ENCODE data around the gene KCNT2. TPM values are rescaled to one million over a fixed set of nuclear protein-coding genes. Genes with fewer than 3 reads are reported as not detected.

The KCNT2 gene
- polyA plus RNA-seq, 2 of the 4 experiments (the other 2 are of a cell fraction), result 0.14 to 1.7 TPM

DNA sequence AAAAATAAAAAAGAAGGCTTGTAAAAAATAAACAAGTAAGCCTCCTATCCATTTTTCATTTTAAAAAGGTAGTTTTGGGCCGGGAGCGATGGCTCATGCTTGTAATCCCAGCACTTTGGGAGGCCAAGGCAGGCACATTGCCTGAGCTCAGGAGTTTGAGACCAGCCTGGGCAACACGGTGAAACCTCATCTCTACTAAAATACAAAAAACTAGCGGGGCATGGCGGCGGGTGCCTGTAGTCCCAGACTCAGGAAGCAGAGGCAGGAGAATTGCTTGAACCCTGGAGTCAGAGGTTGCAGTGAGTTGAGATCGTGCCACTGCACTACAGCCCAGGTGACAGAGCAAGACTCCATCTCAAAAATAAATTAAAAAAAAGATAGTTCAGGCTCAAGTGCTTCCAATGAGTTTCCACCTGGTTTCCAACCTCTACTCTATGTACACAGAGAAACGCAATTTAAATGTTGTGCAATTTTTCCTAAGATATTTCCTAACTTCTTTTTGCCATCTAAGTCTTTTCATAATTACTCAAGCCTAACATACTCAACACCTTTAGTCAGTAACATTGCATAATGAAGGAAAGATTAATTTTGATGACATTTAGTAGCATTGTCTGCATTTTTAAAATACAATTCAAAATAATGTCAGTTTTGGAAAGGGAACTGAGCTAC lies 106.3 kb downstream of the KCNT2 start:
- ATAC-seq (no peak), FAIRE-seq (no peak), DNase-seq (ENCODE audit: low read depth in 1 of 2, low spot score in 1 of 2) (no peak)
- ChIA-PET POLR2A (no interaction called here), CTCF (interaction anchor here (1.1 kb wide), 1 partner anchor 15 kb away, joined by 3 read pairs; no protein-coding TSS in a partner anchor)
- no peaks in the 10 kb centered on the region for H3K4me1 ChIP-seq
- 79% methylated on average over 8 of the region's 8 CpGs for WGBS (ENCODE audit: missing lambda C conversion rate)
- no peak overlapping the region for H3K4me2 ChIP-seq
- H3K4me3 ChIP-seq, result no peak overlapping the region
- no peak for TF ChIP-seq ZC3H11A (IDR thresholded peaks at IDR 0.05)
- no peak for TF ChIP-seq EHMT2 (IDR thresholded peaks at IDR 0.05; ENCODE audit: low read depth)
- no peak for TF ChIP-seq CBX2 (IDR thresholded peaks at IDR 0.05; ENCODE audit: borderline replicate concordance, low read depth)
- TF ChIP-seq, protein P1, sequence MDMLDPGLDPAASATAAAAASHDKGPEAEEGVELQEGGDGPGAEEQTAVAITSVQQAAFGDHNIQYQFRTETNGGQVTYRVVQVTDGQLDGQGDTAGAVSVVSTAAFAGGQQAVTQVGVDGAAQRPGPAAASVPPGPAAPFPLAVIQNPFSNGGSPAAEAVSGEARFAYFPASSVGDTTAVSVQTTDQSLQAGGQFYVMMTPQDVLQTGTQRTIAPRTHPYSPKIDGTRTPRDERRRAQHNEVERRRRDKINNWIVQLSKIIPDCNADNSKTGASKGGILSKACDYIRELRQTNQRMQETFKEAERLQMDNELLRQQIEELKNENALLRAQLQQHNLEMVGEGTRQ (IDR thresholded peaks at IDR 0.05), result no peak
- TF ChIP-seq TFCP2L1 (CRISPR knock-in tag; IDR thresholded peaks at IDR 0.05), result no peak
- TF ChIP-seq MAFK (IDR thresholded peaks at IDR 0.05; ENCODE audit: partially characterized antibody), result no peak
- TF ChIP-seq HEYL (CRISPR knock-in tag; IDR thresholded peaks at IDR 0.05), result no peak
- no peak for TF ChIP-seq TP53 (CRISPR knock-in tag; IDR thresholded peaks at IDR 0.05)
- TF ChIP-seq MAX (IDR thresholded peaks at IDR 0.05), result no peak
- TF ChIP-seq POLR2AphosphoS2 (conservative IDR thresholded peaks at IDR 0.05; ENCODE audit: low read length), result no peak
- TF ChIP-seq REST (IDR thresholded peaks at IDR 0.05), result no peak
- TF ChIP-seq FOSL2 (IDR thresholded peaks at IDR 0.05), result no peak
- TF ChIP-seq FOSL2 (CRISPR knock-in tag; IDR thresholded peaks at IDR 0.05), result no peak
- TF ChIP-seq E2F6 (IDR thresholded peaks at IDR 0.05; ENCODE audit: borderline replicate concordance, low read depth), result no peak
- TF ChIP-seq KDM5A (IDR thresholded peaks at IDR 0.05), result no peak
- TF ChIP-seq NFE2L2 (conservative IDR thresholded peaks at IDR 0.05; ENCODE audit: low read length), result no peak
- no peak for TF ChIP-seq CBX8 (IDR thresholded peaks at IDR 0.05)
- TF ChIP-seq FOSB (CRISPR knock-in tag; IDR thresholded peaks at IDR 0.05), result no peak
- no peak for TF ChIP-seq MAZ (IDR thresholded peaks at IDR 0.05; ENCODE audit: borderline replicate concordance, low read depth, low read length)
- H3K27ac ChIP-seq, result no peak overlapping the region
- no peaks in the 10 kb centered on the region for H3K9me3 ChIP-seq

DNA sequence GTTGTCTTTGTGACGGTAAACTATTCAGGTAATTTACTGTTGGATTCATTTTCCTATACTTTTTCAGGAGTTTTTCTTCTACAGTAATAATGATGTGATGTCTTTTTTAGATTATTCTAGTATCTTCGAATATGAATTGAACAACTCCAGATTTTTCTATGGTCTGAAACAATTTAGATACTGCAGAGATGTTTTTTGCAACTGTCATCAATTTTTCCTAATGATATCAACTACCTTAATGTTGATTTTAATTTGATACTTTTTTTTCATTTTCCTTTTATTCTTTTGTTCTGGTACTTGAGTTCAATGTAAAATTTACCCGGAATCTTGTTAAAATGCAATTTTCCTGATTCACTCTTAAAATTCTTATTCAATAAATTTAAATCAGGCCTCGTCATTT lies 110.4 kb downstream of the KCNT2 start:
- Histone ChIP-seq H3K9me3 (no peaks in the 10 kb centered on the region), H3K4me1 (no peaks in the 10 kb centered on the region), H3K4me3 (no peak overlapping the region), H3K27ac (no peak overlapping the region), H3K4me2 (no peak overlapping the region)
- 71% methylated on average over 4 of the region's 4 CpGs for WGBS (ENCODE audit: missing lambda C conversion rate)
- DNase-seq (ENCODE audit: low read depth in 1 of 2, low spot score in 1 of 2), result no peak
- POLR2A ChIA-PET, result no interaction called here
- TF ChIP-seq, protein P2, sequence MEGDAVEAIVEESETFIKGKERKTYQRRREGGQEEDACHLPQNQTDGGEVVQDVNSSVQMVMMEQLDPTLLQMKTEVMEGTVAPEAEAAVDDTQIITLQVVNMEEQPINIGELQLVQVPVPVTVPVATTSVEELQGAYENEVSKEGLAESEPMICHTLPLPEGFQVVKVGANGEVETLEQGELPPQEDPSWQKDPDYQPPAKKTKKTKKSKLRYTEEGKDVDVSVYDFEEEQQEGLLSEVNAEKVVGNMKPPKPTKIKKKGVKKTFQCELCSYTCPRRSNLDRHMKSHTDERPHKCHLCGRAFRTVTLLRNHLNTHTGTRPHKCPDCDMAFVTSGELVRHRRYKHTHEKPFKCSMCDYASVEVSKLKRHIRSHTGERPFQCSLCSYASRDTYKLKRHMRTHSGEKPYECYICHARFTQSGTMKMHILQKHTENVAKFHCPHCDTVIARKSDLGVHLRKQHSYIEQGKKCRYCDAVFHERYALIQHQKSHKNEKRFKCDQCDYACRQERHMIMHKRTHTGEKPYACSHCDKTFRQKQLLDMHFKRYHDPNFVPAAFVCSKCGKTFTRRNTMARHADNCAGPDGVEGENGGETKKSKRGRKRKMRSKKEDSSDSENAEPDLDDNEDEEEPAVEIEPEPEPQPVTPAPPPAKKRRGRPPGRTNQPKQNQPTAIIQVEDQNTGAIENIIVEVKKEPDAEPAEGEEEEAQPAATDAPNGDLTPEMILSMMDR (IDR thresholded peaks at IDR 0.05), result no peak
- TF ChIP-seq TP53 (CRISPR knock-in tag; IDR thresholded peaks at IDR 0.05), result no peak
- peak; percentile 89 for TF ChIP-seq MAFK (IDR thresholded peaks at IDR 0.05; ENCODE audit: partially characterized antibody)
- no peak for TF ChIP-seq RCOR1 (IDR thresholded peaks at IDR 0.05; ENCODE audit: low read depth, low read length)
- no peak for ATAC-seq
- no peak for FAIRE-seq
- CTCF ChIA-PET, result no interaction called here

Measured in A549 (cell line).